Breast epithelium (tissue), 4 donors: ENCODE data around the gene PHACTR3. TPM values are rescaled to one million over a fixed set of nuclear protein-coding genes. Genes with fewer than 3 reads are reported as not detected.

ENCODE experiments used
- DNase-seq, 2 donors: peaks; one replicate each; pipeline ENCODE4 v3.0.0-alpha.2; 2019; ENCODE audit warnings: low spot score in 2 of 2
- H3K27ac ChIP-seq, 2 donors: fragments of 200-600 bp; sonication (generic) in 1 of 2; one replicate each; pipeline ENCODE4 v1.5.1; 2016 to 2019; ENCODE audit warnings: mild to moderate bottlenecking in 1 of 2
- H3K27me3 ChIP-seq, 2 donors: fragments of 200-600 bp; sonication (generic) in 1 of 2; one replicate each; pipeline versions ENCODE4 v1.5.1 to v1.6.0; 2017 to 2019; ENCODE audit warnings: control low read depth in 1 of 2, mild to moderate bottlenecking in 1 of 2
- H3K36me3 ChIP-seq: fragments of 200-600 bp; one replicate; pipeline ENCODE4 v1.5.1; 2019
- H3K4me1 ChIP-seq, 2 donors: fragments of 200-600 bp; sonication (generic); one replicate each; pipeline ENCODE4 v1.5.1; 2016 to 2019; ENCODE audit warnings: control low read depth in 1 of 2
- H3K4me3 ChIP-seq, 3 donors: fragments of 200-600 bp; sonication (generic); 1 replicate in 2 of 3; 2 replicates in 1 of 3; pipeline ENCODE4 v1.5.1; 2016 to 2019; ENCODE audit warnings: mild to moderate bottlenecking in 3 of 3, moderate library complexity in 2 of 3
- H3K9me3 ChIP-seq, 2 donors: fragments of 200-600 bp; sonication (generic) in 1 of 2; one replicate each; pipeline ENCODE4 v1.5.1; 2016 to 2019; ENCODE audit warnings: control low read depth in 1 of 2
- CTCF ChIP-seq, 3 donors: fragments of 450-650 bp; IDR thresholded peaks; one replicate each; pipeline ENCODE4 v1.5.1; 2016 to 2017; ENCODE audit warnings: antibody characterized with exemption in 3 of 3, mild to moderate bottlenecking in 3 of 3, moderate library complexity in 3 of 3
- POLR2A ChIP-seq: fragments of 450-650 bp; IDR thresholded peaks from one replicate; pipeline ENCODE4 v1.6.1; 2016; ENCODE audit warnings: antibody characterized with exemption, mild to moderate bottlenecking, moderate library complexity
- POLR2AphosphoS5 ChIP-seq, 3 donors: sonication (generic); formaldehyde crosslinking; IDR thresholded peaks; one replicate each; pipeline ENCODE4 v1.6.1; 2017; ENCODE audit warnings: antibody characterized with exemption in 3 of 3
- intact Hi-C: fragments of 100-400 bp; cut with DNase I; formaldehyde crosslinking; loops from one replicate; pipeline ENCODE4 v1.15.1; 2023; ENCODE audit warnings: low total_unique reads
- total RNA-seq, 3 donors: library from RNA; depleted of rRNA; stranded (reverse); fragments of >200 nt; gene quantifications; one replicate each; pipeline ENCODE4 v1.1.0, GENCODE V29; 2016

Gene PHACTR3
- total RNA-seq, 3 donors from 2014 or later = 0.16 to 0.33 (median 0.29) TPM

- Histone ChIP-seq H3K36me3 (no peaks in the 10 kb centered on the region), H3K27ac (no peak overlapping the region), H3K9me3 (no peaks in the 10 kb centered on the region), H3K27me3 (peaks cover 0 to 5% of the 10 kb centered on the region in 2 donors), H3K4me1 (no peaks in the 10 kb centered on the region), H3K4me3 (no peak overlapping the region)
- peak in 2 of 3 donors; percentile 47 to 54 for TF ChIP-seq CTCF (IDR thresholded peaks at IDR 0.05)
- no peak for TF ChIP-seq POLR2A
- intact Hi-C loops = no loop called here
- DNase-seq = peak in 1 of 2 donors; percentile 52
These were observed 178.8 kb downstream of the PHACTR3 start for GRCh38 chr20:59782986-59783640.

DNA sequence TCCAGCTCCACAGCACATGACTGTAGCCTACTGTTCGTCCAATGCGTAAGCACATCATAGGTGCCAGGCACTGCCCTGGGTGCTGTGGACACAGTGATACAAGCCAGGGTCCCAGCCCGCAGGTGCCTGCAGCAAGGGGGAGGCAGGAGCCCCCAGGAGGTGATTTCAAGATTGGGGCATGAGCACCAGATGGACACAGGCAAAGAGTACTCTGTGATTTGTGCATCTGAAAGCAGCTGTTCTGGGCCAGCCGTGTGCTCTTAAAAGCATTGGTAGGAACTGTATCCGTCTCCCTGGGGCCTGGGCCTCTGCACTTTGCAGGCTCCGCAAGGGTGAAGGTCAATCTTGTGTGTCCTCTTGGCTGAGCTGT lies 179.3 kb downstream of the PHACTR3 start:
- H3K36me3 ChIP-seq = no peaks in the 10 kb centered on the region
- no peak for DNase-seq
- intact Hi-C loops = no loop called here

DNA sequence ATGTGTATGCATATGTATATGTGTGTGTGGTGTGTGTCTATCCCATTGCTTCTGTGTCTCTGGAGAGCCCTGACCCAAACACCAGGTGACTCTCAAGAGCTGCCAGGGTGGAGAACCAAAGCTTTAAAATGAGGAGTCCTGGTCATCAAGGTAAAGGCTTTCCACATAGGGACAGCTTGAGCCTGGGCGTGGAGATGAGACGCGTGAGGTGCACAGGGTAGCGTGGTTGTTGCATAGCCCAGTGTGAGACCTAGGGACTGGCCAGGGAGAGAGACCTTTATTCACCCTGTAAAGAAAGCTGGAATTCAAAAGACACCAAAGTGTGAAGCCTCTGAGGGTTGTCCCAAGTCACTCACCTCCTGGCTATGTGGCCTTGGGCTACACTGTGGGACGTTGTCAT lies 180.0 kb downstream of the PHACTR3 start:
- TF ChIP-seq POLR2A = no peak
- no peak for TF ChIP-seq POLR2AphosphoS5 (IDR thresholded peaks at IDR 0.05)
- TF ChIP-seq CTCF (IDR thresholded peaks at IDR 0.05) = no peak
- intact Hi-C loops = no loop called here
- DNase-seq = no peak
- Histone ChIP-seq H3K9me3 (no peaks in the 10 kb centered on the region), H3K4me1 (no peaks in the 10 kb centered on the region), H3K27me3 (peaks cover 0 to 13% of the 10 kb centered on the region in 2 donors), H3K36me3 (no peaks in the 10 kb centered on the region), H3K27ac (no peak overlapping the region), H3K4me3 (no peak overlapping the region)

More for the DNA sequence above, 179.3 kb downstream of the PHACTR3 start:
- Histone ChIP-seq H3K27ac (no peak overlapping the region), H3K9me3 (no peaks in the 10 kb centered on the region), H3K4me3 (no peak overlapping the region), H3K4me1 (no peaks in the 10 kb centered on the region), H3K27me3 (peaks cover 0 to 10% of the 10 kb centered on the region in 2 donors)
- TF ChIP-seq POLR2AphosphoS5 (IDR thresholded peaks at IDR 0.05) = no peak
- no peak for TF ChIP-seq CTCF (IDR thresholded peaks at IDR 0.05)
- no peak for TF ChIP-seq POLR2A

DNA sequence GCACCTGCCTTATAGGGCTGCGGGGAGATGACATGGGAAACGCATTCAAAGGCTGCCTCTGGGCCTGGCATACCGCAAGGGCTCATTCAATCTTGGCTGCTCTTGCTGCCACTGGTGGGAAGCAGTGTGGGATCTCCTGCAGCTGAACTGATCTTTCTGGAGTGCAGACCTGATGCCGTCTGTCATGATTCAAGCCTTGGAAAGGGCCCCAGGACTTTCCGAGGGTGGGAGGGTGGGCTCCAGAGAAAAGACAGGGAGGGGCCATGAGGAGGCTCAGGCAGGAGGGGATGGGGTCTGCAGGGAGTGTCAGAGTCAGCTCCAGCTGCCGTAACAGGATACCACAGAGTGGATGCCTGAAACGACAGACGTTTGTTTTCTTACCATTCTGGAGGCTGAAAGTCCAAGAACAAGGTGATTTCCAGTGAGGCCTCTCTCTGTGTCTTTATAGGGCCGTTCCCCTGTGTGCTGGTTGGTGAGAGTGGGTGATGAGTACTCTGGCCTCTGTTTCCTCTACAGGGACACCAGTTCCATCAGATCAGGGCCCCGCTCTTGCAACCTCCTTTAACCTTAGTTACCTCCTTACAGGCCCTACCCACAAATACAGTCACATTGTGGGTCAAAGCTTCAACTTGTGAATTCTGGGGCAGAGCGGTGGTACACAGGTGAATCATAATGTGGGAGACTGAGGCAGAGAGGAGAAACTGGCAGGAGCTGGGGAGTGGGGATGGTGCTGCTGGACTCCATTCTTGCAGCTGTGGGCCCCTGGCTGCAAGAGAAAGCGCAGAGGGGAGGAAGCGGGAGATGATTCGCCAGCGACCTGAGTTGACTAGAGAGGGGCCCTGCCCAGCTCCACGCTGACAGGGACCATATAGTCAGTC lies 180.7 kb downstream of the PHACTR3 start:
- intact Hi-C loops = no loop called here

More for the DNA sequence above, 180.7 kb downstream of the PHACTR3 start:
- no peaks in the 10 kb centered on the region for H3K9me3 ChIP-seq
- H3K36me3 ChIP-seq = no peaks in the 10 kb centered on the region
- TF ChIP-seq POLR2AphosphoS5 (IDR thresholded peaks at IDR 0.05) = no peak
- no peak for TF ChIP-seq POLR2A
- TF ChIP-seq CTCF (IDR thresholded peaks at IDR 0.05) = no peak
- peak in 1 of 2 donors; percentile 20 for DNase-seq
- peaks cover 0 to 17% of the 10 kb centered on the region in 2 donors for H3K27me3 ChIP-seq
- no peak overlapping the region for H3K4me3 ChIP-seq
- H3K27ac ChIP-seq = no peak overlapping the region
- H3K4me1 ChIP-seq = no peaks in the 10 kb centered on the region
